Endothelial cell of umbilical vein (primary cell): ENCODE measurements around the gene LCN15. TPM values are rescaled to one million over a fixed set of nuclear protein-coding genes. Genes with fewer than 3 reads are reported as not detected.

Experiments used
- BruUV-seq: library from RNA; stranded (reverse); fragments of 400-500 nt; replicated peaks from 2 replicates; lab custom pipeline; 2021; lab: Mats Ljungman, UMichigan
- CTCF ChIA-PET: fragments of 300-600, 350-600 bp; sonication (Branson Sonifier 250); formaldehyde crosslinking; loops from one replicate; lab custom pipeline; 2021; ENCODE audit warnings: antibody characterized with exemption, inconsistent platforms; lab: Charles Lee
- POLR2A ChIA-PET: fragments of 300-600, 350-600 bp; sonication (Branson Sonifier 250); formaldehyde crosslinking; loops from one replicate; lab custom pipeline; 2021; ENCODE audit warnings: antibody characterized with exemption, inconsistent platforms; lab: Charles Lee
- DNase-seq: peaks from one replicate; pipeline ENCODE4 v3.0.0-alpha.2; 2011; ENCODE audit warnings: low read depth, low spot score
- FAIRE-seq: peaks from 2 replicates; lab custom pipeline; 2011; peaks lifted over from hg19 to GRCh38; lab: Jason Lieb, UNC
- H2AFZ ChIP-seq: 2 replicates; pipeline ENCODE4 v1.6.0; 2012; ENCODE audit warnings: low read depth, low read length, control low read depth, inconsistent platforms
- H3K27ac ChIP-seq: 2 replicates; pipeline ENCODE4 v1.5.1; 2011; ENCODE audit warnings: low read depth, mild to moderate bottlenecking, control low read depth, low read length, moderate library complexity; ENCODE audit not compliant: insufficient read depth
- H3K27me3 ChIP-seq, 2 experiments: 2 replicates each; pipeline versions ENCODE4 v1.6.0 to v1.6.1; 2011; ENCODE audit warnings: low read length in 2 of 2, mixed read lengths in 1 of 2; ENCODE audit not compliant: control insufficient read depth in 2 of 2, insufficient read depth in 2 of 2
- H3K36me3 ChIP-seq, 2 experiments: 2 replicates in 1 of 2; 3 replicates in 1 of 2; pipeline ENCODE4 v1.5.1; 2011; ENCODE audit warnings: low read length in 2 of 2, mild to moderate bottlenecking in 1 of 2, moderate library complexity in 1 of 2; ENCODE audit not compliant: control insufficient read depth in 2 of 2, insufficient read depth in 2 of 2; ENCODE audit errors: extremely low read depth in 1 of 2
- H3K4me1 ChIP-seq: 3 replicates; pipeline ENCODE4 v1.5.1; 2011; ENCODE audit warnings: mild to moderate bottlenecking, low read length; ENCODE audit not compliant: control insufficient read depth, insufficient read depth; ENCODE audit errors: extremely low read depth
- H3K4me2 ChIP-seq: 2 replicates; pipeline ENCODE4 v1.6.1; 2011; ENCODE audit warnings: low read length, control low read depth, mixed read lengths; ENCODE audit not compliant: insufficient read depth
- H3K4me3 ChIP-seq, 3 experiments: fragments of 200-600 bp in 1 of 3; sonication (generic), shearing (Covaris generic) in 1 of 3; replicated peaks in 1 of 3; 2 replicates each; pipeline ENCODE4 v1.5.1; 2011 to 2016; ENCODE audit warnings: control low read depth in 3 of 3, low read length in 3 of 3, mild to moderate bottlenecking in 2 of 3, inconsistent platforms in 1 of 3, low read depth in 1 of 3, moderate library complexity in 1 of 3; ENCODE audit not compliant: insufficient read depth in 1 of 3
- H3K79me2 ChIP-seq: 2 replicates; pipeline ENCODE4 v1.6.0; 2012; ENCODE audit warnings: low read length, inconsistent platforms; ENCODE audit not compliant: control insufficient read depth, insufficient read depth
- H3K9ac ChIP-seq: replicated peaks from 2 replicates; pipeline ENCODE3; 2011; ENCODE audit warnings: low read length, control low read depth; ENCODE audit not compliant: insufficient read depth; ENCODE audit errors: extremely low read depth
- H3K9me1 ChIP-seq: replicated peaks from 3 replicates; pipeline ENCODE4 v1.6.0; 2011; ENCODE audit warnings: mild to moderate bottlenecking, low read length; ENCODE audit not compliant: control insufficient read depth, insufficient read depth; ENCODE audit errors: extremely low read depth
- H3K9me3 ChIP-seq: replicated peaks from 2 replicates; pipeline ENCODE4 v1.5.1; 2012; ENCODE audit warnings: low read length, inconsistent platforms; ENCODE audit not compliant: control insufficient read depth, insufficient read depth
- H4K20me1 ChIP-seq: replicated peaks from 2 replicates; pipeline ENCODE3; 2011; ENCODE audit warnings: mild to moderate bottlenecking, low read length; ENCODE audit not compliant: control insufficient read depth, insufficient read depth; ENCODE audit errors: extremely low read depth
- CTCF ChIP-seq, 2 donors: IDR thresholded peaks; 1 replicate in 1 of 2; 2 replicates in 1 of 2; pipeline ENCODE4 v1.5.1; 2011; ENCODE audit warnings: low read length in 2 of 2, mild to moderate bottlenecking in 2 of 2, moderate library complexity in 2 of 2, control low read depth in 1 of 2, inconsistent platforms in 1 of 2, low read depth in 1 of 2; ENCODE audit not compliant: insufficient read depth in 1 of 2; ENCODE audit errors: extremely low read depth in 1 of 2
- EZH2 ChIP-seq: IDR thresholded peaks from 2 replicates; pipeline ENCODE4 v1.6.1; 2012; ENCODE audit warnings: borderline replicate concordance, low read depth, mild to moderate bottlenecking, moderate library complexity, low read length, inconsistent platforms; ENCODE audit not compliant: severe bottlenecking
- FOS ChIP-seq: IDR thresholded peaks from 2 replicates; pipeline ENCODE4 v1.6.1; 2011; ENCODE audit warnings: mild to moderate bottlenecking, low read length, moderate library complexity, borderline replicate concordance; ENCODE audit not compliant: insufficient read depth
- GATA2 ChIP-seq: IDR thresholded peaks from 2 replicates; pipeline ENCODE4 v1.7.0; 2011; ENCODE audit warnings: low read depth, mild to moderate bottlenecking, moderate library complexity, mixed read lengths, low read length; ENCODE audit not compliant: insufficient read length, insufficient read depth
- JUN ChIP-seq: IDR thresholded peaks from 2 replicates; pipeline ENCODE4 v1.6.1; 2011; ENCODE audit warnings: borderline replicate concordance, low read depth; ENCODE audit not compliant: insufficient read length, insufficient read depth
- MAX ChIP-seq: IDR thresholded peaks from 2 replicates; pipeline ENCODE4 v1.6.1; 2011; ENCODE audit not compliant: insufficient read depth, insufficient read length
- MYC ChIP-seq: IDR thresholded peaks from one replicate; pipeline ENCODE4 v1.6.1; 2011; ENCODE audit warnings: mild to moderate bottlenecking, low read depth, low read length
- POLR2A ChIP-seq: IDR thresholded peaks from 2 replicates; pipeline ENCODE4 v1.6.1; 2012; ENCODE audit warnings: low read depth, mild to moderate bottlenecking, control low read depth, low read length
- POLR2AphosphoS5 ChIP-seq: IDR thresholded peaks from 2 replicates; pipeline ENCODE4 v1.6.1; 2012; ENCODE audit warnings: low read depth, mild to moderate bottlenecking, control low read depth, low read length, moderate library complexity; ENCODE audit not compliant: insufficient read depth
- dilution Hi-C: fragments of 300-500 bp; cut with MboI; formaldehyde crosslinking; loops from one replicate; pipeline ENCODE4 v1.15.0; 2019; ENCODE audit warnings: low sequenced_read_pairs; ENCODE audit not compliant: extremely low pct_ligation_motif_present
- intact Hi-C: fragments of 100-400 bp; cut with micrococcal nuclease; formaldehyde crosslinking; loops from one replicate; pipeline ENCODE4 v1.10.0; 2022
- polyA plus RNA-seq, 4 experiments: library from polyadenylated mRNA; depleted of rRNA in 3 of 4; stranded (reverse) in 3 of 4; unstranded in 1 of 4; fragments of >200 nt; gene quantifications; 2 replicates each; pipeline versions ENCODE4 v1.2.1 to v1.2.3, GENCODE V29; 2011 to 2012; ENCODE audit warnings: missing spikeins in 1 of 4
- total RNA-seq: library from RNA; stranded (reverse); gene quantifications from 2 replicates; pipeline ENCODE4 v1.2.3, GENCODE V29; 2021

Gene LCN15
- total and polyA plus RNA-seq, 2 donors (not counting 3 experiments of a cell fraction or from before 2014, with no cell fraction given), result not detected

DNA sequence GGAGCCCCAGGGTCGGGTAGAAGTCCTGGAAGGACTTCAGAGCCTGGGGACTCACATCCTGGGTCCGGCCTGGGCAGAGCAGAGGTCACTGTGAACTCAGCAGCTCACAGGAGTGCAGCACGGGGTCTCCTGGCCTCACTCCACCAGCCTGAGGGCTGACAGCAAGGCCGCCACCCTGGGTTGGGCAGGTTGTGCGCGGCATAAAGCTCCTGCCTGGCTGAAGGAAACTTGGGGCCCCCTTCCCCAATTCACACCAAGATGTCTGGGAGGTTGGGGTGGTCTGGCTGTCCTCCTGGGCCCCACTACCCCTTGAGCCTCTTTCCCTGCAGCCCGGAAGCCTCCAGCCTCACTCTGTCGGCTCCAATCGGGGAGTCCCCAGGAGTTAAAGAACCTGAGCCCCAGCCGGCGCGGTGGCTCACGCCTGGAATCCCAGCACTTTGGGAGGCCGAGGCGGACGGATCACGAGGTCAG lies 2.1 kb downstream of the LCN15 start:
- H3K4me1 ChIP-seq, result no peaks in the 10 kb centered on the region
- H3K4me3 ChIP-seq, result no peak overlapping the region
- dilution Hi-C loops, result no loop called here
- H3K36me3 ChIP-seq, result no peaks in the 10 kb centered on the region
- no peaks in the 10 kb centered on the region for H3K79me2 ChIP-seq
- no peaks in the 10 kb centered on the region for H3K9me3 ChIP-seq
- no peaks in the 10 kb centered on the region for H3K9me1 ChIP-seq
- no peak overlapping the region for H2AFZ ChIP-seq
- CTCF ChIA-PET, result interaction anchor here (0.7 kb wide), 1 partner anchor 17 kb away, joined by 3 read pairs; no protein-coding TSS in a partner anchor
- no peak overlapping the region for H3K4me2 ChIP-seq
- no peak overlapping the region for H3K27ac ChIP-seq
- intact Hi-C loops, result no loop called here
- FAIRE-seq (no peak), DNase-seq (no peak)
- POLR2A ChIA-PET, result no interaction called here
- TF ChIP-seq POLR2A, result no peak
- TF ChIP-seq EZH2, result no peak
- no peak for TF ChIP-seq GATA2
- no peak for TF ChIP-seq POLR2AphosphoS5
- TF ChIP-seq MAX, result no peak
- no peak for TF ChIP-seq FOS
- no peak for TF ChIP-seq JUN
- TF ChIP-seq CTCF (IDR thresholded peaks at IDR 0.05; ENCODE audit: extremely low read depth in 1 of 2, insufficient read depth in 1 of 2, low read depth in 1 of 2, low read length in 2 of 2), result no peak
- no peak for TF ChIP-seq MYC
- no peak overlapping the region for H3K9ac ChIP-seq
- no TSS peak for BruUV-seq
- no peaks in the 10 kb centered on the region for H4K20me1 ChIP-seq
- H3K27me3 ChIP-seq, result no peaks in the 10 kb centered on the region
